Keratinocyte (primary cell): ENCODE data around the gene ZDHHC24. TPM values are rescaled to one million over a fixed set of nuclear protein-coding genes. Genes with fewer than 3 reads are reported as not detected.
"Not testable (repeated sequence)": the region's sequence is repeated elsewhere in the genome, so short reads cannot be mapped to it uniquely, and the experiment has no call there.

Experiments used
- DNase-seq: peaks from one replicate; pipeline ENCODE4 v3.0.0-alpha.2; 2011; ENCODE audit warnings: low read depth, missing footprints, low spot score
- FAIRE-seq: peaks from 2 replicates; lab custom pipeline; 2011; peaks lifted over from hg19 to GRCh38; lab: Jason Lieb, UNC
- H2AFZ ChIP-seq: 2 replicates; pipeline ENCODE4 v1.6.0; 2012; ENCODE audit warnings: low read length, control low read depth, inconsistent platforms; ENCODE audit not compliant: control insufficient read depth
- H3K27ac ChIP-seq: 2 replicates; pipeline ENCODE4 v1.5.1; 2011; ENCODE audit warnings: low read length; ENCODE audit not compliant: control insufficient read depth, insufficient read depth
- H3K27me3 ChIP-seq: 3 replicates; pipeline ENCODE4 v1.6.0; 2011; ENCODE audit warnings: low read length; ENCODE audit not compliant: control insufficient read depth, insufficient read depth; ENCODE audit errors: extremely low read depth
- H3K36me3 ChIP-seq, 2 experiments: 2 replicates in 1 of 2; 3 replicates in 1 of 2; pipeline ENCODE4 v1.5.1; 2011; ENCODE audit warnings: low read length in 2 of 2, mild to moderate bottlenecking in 1 of 2; ENCODE audit not compliant: control insufficient read depth in 2 of 2, insufficient read depth in 2 of 2; ENCODE audit errors: extremely low read depth in 1 of 2
- H3K4me1 ChIP-seq: 3 replicates; pipeline ENCODE4 v1.5.1; 2011; ENCODE audit warnings: low read length; ENCODE audit not compliant: control insufficient read depth, insufficient read depth; ENCODE audit errors: extremely low read depth
- H3K4me2 ChIP-seq: 3 replicates; pipeline ENCODE4 v1.6.0; 2011; ENCODE audit warnings: low read depth, low read length; ENCODE audit not compliant: control insufficient read depth, insufficient read depth; ENCODE audit errors: extremely low read depth
- H3K4me3 ChIP-seq, 3 experiments: fragments of 200-600 bp in 1 of 3; sonication (generic) in 1 of 3; 2 replicates in 2 of 3; 3 replicates in 1 of 3; pipeline ENCODE4 v1.5.1; 2011 to 2016; ENCODE audit warnings: low read length in 3 of 3, mild to moderate bottlenecking in 3 of 3, control low read depth in 2 of 3, inconsistent platforms in 1 of 3, low read depth in 1 of 3, mixed read lengths in 1 of 3, mixed run types in 1 of 3, moderate library complexity in 1 of 3; ENCODE audit not compliant: control insufficient read depth in 2 of 3, insufficient read depth in 2 of 3; ENCODE audit errors: extremely low read depth in 1 of 3
- H3K79me2 ChIP-seq: 2 replicates; pipeline ENCODE4 v1.6.0; 2012; ENCODE audit warnings: low read length; ENCODE audit not compliant: control insufficient read depth, insufficient read depth
- H3K9ac ChIP-seq: 3 replicates; pipeline ENCODE4 v1.6.0; 2011; ENCODE audit warnings: low read length; ENCODE audit not compliant: control insufficient read depth, insufficient read depth; ENCODE audit errors: extremely low read depth
- H3K9me1 ChIP-seq: 3 replicates; pipeline ENCODE4 v1.6.0; 2011; ENCODE audit warnings: low read length; ENCODE audit not compliant: control insufficient read depth, insufficient read depth; ENCODE audit errors: extremely low read depth
- H3K9me3 ChIP-seq: 2 replicates; pipeline ENCODE4 v1.5.1; 2012; ENCODE audit warnings: low read depth, low read length; ENCODE audit not compliant: control insufficient read depth
- H4K20me1 ChIP-seq: 3 replicates; pipeline ENCODE4 v1.6.0; 2011; ENCODE audit warnings: low read length; ENCODE audit not compliant: control insufficient read depth, insufficient read depth; ENCODE audit errors: extremely low read depth
- EZH2 ChIP-seq: IDR thresholded peaks from one replicate; pipeline ENCODE4 v1.6.1; 2012; ENCODE audit warnings: inconsistent platforms, mild to moderate bottlenecking, low read length, moderate library complexity
- dilution Hi-C: fragments of 300-500 bp; cut with MboI; formaldehyde crosslinking; loops from one replicate; pipeline ENCODE4 v1.7.0; 2020; ENCODE audit warnings: low sequenced_read_pairs; ENCODE audit not compliant: extremely low pct_ligation_motif_present
- polyA plus RNA-seq, 5 experiments: library from polyadenylated mRNA; depleted of rRNA in 3 of 5; stranded (reverse) in 3 of 5; stranded (forward) in 1 of 5; unstranded in 1 of 5; fragments of >200 nt; gene quantifications; 1 replicate in 1 of 5; 2 replicates in 3 of 5; 3 replicates in 1 of 5; pipeline versions ENCODE4 v1.2.1 to v1.2.3, GENCODE V29; 2011 to 2012; ENCODE audit warnings: missing spikeins in 2 of 5, low read depth in 1 of 5, low replicate concordance in 1 of 5
- TF ChIP-seq, protein P1 (sequence below), 3 experiments: IDR thresholded peaks in 1 of 3; conservative IDR thresholded peaks in 1 of 3; optimal IDR thresholded peaks in 1 of 3; 2 replicates in 2 of 3; 3 replicates in 1 of 3; pipeline versions ENCODE3 to v1.5.1; 2011; ENCODE audit warnings: low read length in 3 of 3, mild to moderate bottlenecking in 3 of 3, moderate library complexity in 2 of 3, control low read depth in 1 of 3, inconsistent platforms in 1 of 3; ENCODE audit not compliant: insufficient read depth in 2 of 3; ENCODE audit errors: extremely low read depth in 1 of 3

The ZDHHC24 gene
- polyA plus RNA-seq, 1 donor (not counting 4 experiments of a cell fraction or from before 2014, with no cell fraction given): 4.8 TPM

DNA sequence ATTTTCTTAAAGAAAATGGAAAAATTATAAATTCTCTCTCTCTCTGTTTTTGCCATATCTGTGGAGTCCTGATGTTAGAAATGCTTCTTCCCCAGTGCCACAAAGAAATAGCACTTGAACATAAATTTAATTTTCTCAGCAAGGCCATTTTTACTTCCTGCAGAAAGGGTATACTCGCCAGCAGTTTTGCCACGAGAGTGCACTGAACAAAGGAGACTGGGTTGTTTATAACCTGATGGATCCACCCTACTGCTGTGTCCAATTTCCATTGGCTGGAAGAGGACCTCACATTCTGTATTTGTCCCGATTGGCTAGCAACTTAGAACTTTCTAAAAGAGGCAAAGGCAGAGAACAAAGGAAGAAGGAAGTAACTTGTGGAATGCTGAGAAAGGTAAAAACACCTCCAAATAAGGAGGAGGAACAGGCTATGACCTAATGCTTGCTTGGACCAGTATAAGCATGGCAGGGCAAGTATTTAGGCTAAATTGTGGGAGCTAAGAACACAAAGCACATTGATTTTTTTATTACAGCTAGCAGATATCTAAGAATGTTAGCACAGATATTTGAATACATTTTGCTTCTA is 36.8 kb upstream of the ZDHHC24 start:
- H3K4me1 ChIP-seq, H3K9me3 ChIP-seq, H3K4me2 ChIP-seq, H3K9me1 ChIP-seq, FAIRE-seq, H3K27me3 ChIP-seq, H4K20me1 ChIP-seq, H3K27ac ChIP-seq, H3K4me3 ChIP-seq, H3K36me3 ChIP-seq, DNase-seq, H2AFZ ChIP-seq, H3K79me2 ChIP-seq, H3K9ac ChIP-seq, dilution Hi-C loops: not testable (repeated sequence)

DNA sequence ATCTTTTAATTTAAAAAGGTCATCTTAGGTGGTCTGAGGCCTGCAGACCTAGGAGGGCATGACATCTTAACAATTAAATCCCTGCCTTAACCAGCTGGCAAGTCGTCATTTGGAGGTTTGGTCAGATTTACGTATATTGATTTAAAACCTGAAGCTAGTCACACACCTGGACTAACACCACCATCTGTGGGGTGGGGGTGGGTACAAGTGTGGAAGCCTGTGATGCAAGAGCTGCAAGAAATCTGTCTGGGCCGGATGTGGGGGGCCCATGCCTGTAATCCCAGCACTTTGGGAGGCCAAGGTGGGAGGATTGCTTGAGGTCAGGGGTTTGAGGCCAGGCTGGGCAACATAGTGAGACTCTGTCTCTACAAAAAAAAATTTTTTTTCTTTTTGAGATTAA is 35.4 kb upstream of the ZDHHC24 start:
- no peaks in the 10 kb centered on the region for H3K79me2 ChIP-seq
- H2AFZ ChIP-seq: no peak overlapping the region
- no peak overlapping the region for H3K4me3 ChIP-seq
- no peak overlapping the region for H3K4me2 ChIP-seq
- no peaks in the 10 kb centered on the region for H3K9me1 ChIP-seq
- H3K9me3 ChIP-seq: no peaks in the 10 kb centered on the region
- H3K4me1 ChIP-seq: no peaks in the 10 kb centered on the region
- H3K36me3 ChIP-seq: no peaks in the 10 kb centered on the region
- no peaks in the 10 kb centered on the region for H4K20me1 ChIP-seq
- dilution Hi-C loops: no loop called here
- TF ChIP-seq, protein P1, sequence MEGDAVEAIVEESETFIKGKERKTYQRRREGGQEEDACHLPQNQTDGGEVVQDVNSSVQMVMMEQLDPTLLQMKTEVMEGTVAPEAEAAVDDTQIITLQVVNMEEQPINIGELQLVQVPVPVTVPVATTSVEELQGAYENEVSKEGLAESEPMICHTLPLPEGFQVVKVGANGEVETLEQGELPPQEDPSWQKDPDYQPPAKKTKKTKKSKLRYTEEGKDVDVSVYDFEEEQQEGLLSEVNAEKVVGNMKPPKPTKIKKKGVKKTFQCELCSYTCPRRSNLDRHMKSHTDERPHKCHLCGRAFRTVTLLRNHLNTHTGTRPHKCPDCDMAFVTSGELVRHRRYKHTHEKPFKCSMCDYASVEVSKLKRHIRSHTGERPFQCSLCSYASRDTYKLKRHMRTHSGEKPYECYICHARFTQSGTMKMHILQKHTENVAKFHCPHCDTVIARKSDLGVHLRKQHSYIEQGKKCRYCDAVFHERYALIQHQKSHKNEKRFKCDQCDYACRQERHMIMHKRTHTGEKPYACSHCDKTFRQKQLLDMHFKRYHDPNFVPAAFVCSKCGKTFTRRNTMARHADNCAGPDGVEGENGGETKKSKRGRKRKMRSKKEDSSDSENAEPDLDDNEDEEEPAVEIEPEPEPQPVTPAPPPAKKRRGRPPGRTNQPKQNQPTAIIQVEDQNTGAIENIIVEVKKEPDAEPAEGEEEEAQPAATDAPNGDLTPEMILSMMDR (optimal IDR thresholded peaks at IDR 0.05 in 1 of 3, IDR thresholded peaks at IDR 0.05 in 1 of 3, conservative IDR thresholded peaks at IDR 0.05 in 1 of 3; ENCODE audit: extremely low read depth in 1 of 3, insufficient read depth in 2 of 3, low read length in 3 of 3): no peak
- no peak for TF ChIP-seq EZH2
- no peaks in the 10 kb centered on the region for H3K27me3 ChIP-seq
- no peak overlapping the region for H3K9ac ChIP-seq
- no peak overlapping the region for H3K27ac ChIP-seq
- no peak for FAIRE-seq
- no peak for DNase-seq

DNA sequence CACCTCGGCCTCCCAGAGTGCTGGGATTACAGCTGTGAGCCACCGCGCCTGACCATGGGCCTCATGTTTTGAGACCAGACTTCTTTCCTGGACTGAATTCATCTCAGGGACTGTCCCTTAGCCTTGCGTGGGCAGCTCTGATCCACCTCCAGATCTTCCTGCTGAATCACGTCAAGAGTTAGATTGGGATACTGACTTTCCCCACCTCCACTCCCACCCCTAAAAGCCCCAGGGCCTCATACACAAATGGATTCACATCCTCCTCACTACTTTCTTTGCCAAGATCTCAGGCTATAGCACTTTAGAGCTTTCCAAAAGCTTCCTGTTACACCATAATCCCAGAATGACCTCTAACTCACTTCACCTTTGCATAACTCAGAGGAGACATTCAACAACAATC is 35.0 kb upstream of the ZDHHC24 start:
- Histone ChIP-seq H4K20me1 (no peaks in the 10 kb centered on the region), H3K4me1 (no peaks in the 10 kb centered on the region), H2AFZ (no peak overlapping the region), H3K79me2 (no peaks in the 10 kb centered on the region), H3K4me3 (no peak overlapping the region), H3K4me2 (no peak overlapping the region), H3K9me1 (no peaks in the 10 kb centered on the region), H3K9ac (no peak overlapping the region), H3K36me3 (no peaks in the 10 kb centered on the region), H3K27me3 (no peaks in the 10 kb centered on the region), H3K27ac (no peak overlapping the region), H3K9me3 (no peaks in the 10 kb centered on the region)
- no peak for FAIRE-seq
- TF ChIP-seq, protein P1 (optimal IDR thresholded peaks at IDR 0.05 in 1 of 3, IDR thresholded peaks at IDR 0.05 in 1 of 3, conservative IDR thresholded peaks at IDR 0.05 in 1 of 3; ENCODE audit: extremely low read depth in 1 of 3, insufficient read depth in 2 of 3, low read length in 3 of 3): no peak
- no peak for TF ChIP-seq EZH2
- dilution Hi-C loops: no loop called here
- DNase-seq: no peak
